Activated B cell treated with CpG ODN at 0.5 μM for 24 hours (primary cell): Measurements from ENCODE around the gene CACNA1B. TPM values are rescaled to one million over a fixed set of nuclear protein-coding genes. Genes with fewer than 3 reads are reported as not detected.

ENCODE experiments used
- ATAC-seq: fragments of 200-7000 bp; cut with Tn5 transposase; one replicate; pipeline ENCODE4 v1.10.0; 2021; ENCODE audit warnings: low read depth, mild to moderate bottlenecking, moderate library complexity
- CTCF ChIA-PET: fragments of 350-600 bp; sonication (Branson Sonifier 250); formaldehyde crosslinking; loops from one replicate; lab custom pipeline; 2021; ENCODE audit warnings: antibody characterized with exemption; lab: Charles Lee
- POLR2A ChIA-PET: fragments of 350-600 bp; sonication (Branson Sonifier 250); formaldehyde crosslinking; loops from one replicate; lab custom pipeline; 2021; ENCODE audit warnings: antibody characterized with exemption; lab: Charles Lee
- DNase-seq: peaks from one replicate; pipeline ENCODE4 v3.0.0; 2022
- H3K27ac Mint-ChIP-seq: one replicate; pipeline ENCODE4 v1.8.0; 2020; ENCODE audit warnings: mixed read lengths
- H3K27me3 Mint-ChIP-seq: one replicate; pipeline ENCODE4 v1.8.0; 2021; ENCODE audit warnings: mixed read lengths
- H3K36me3 Mint-ChIP-seq: one replicate; pipeline ENCODE4 v1.8.0; 2021; ENCODE audit warnings: low read depth, mixed read lengths
- H3K4me1 Mint-ChIP-seq: one replicate; pipeline ENCODE4 v1.8.0; 2021; ENCODE audit warnings: mixed read lengths
- H3K4me3 Mint-ChIP-seq: one replicate; pipeline ENCODE4 v1.8.0; 2020; ENCODE audit warnings: mild to moderate bottlenecking, mixed read lengths
- H3K9me3 Mint-ChIP-seq: one replicate; pipeline ENCODE4 v1.8.0; 2020; ENCODE audit warnings: mixed read lengths
- CTCF ChIP-seq: fragments of 200-600 bp; IDR thresholded peaks from one replicate; pipeline ENCODE4 v1.8.0; 2022; ENCODE audit warnings: antibody characterized with exemption, mild to moderate bottlenecking
- intact Hi-C: fragments of 100-400 bp; cut with micrococcal nuclease; formaldehyde crosslinking; loops from one replicate; pipeline ENCODE4 v1.15.1; 2024
- total RNA-seq: library from RNA; stranded (reverse); gene quantifications from 2 replicates; pipeline ENCODE4 v1.2.3, GENCODE V29; 2022

The CACNA1B gene
- total RNA-seq, 1 donor from 2014 or later, result 1.5 TPM

GRCh38 chr9:138042146-138042545 lies 164.6 kb downstream of the CACNA1B start:
- no peak for TF ChIP-seq CTCF

GRCh38 chr9:138042640-138043039 lies 165.1 kb downstream of the CACNA1B start:
- no peaks in the 10 kb centered on the region for H3K36me3 Mint-ChIP-seq
- H3K4me3 Mint-ChIP-seq, result no peak overlapping the region
- H3K4me1 Mint-ChIP-seq, result no peaks in the 10 kb centered on the region
- intact Hi-C loops, result no loop called here
- no peak for ATAC-seq
- no peak for TF ChIP-seq CTCF
- POLR2A ChIA-PET, result no interaction called here
- H3K27ac Mint-ChIP-seq, result no peak overlapping the region
- peaks cover 13% of the 10 kb centered on the region for H3K27me3 Mint-ChIP-seq
- CTCF ChIA-PET, result no interaction called here
- H3K9me3 Mint-ChIP-seq, result no peaks in the 10 kb centered on the region
- no peak for DNase-seq

More at GRCh38 chr9:138042146-138042545, 164.6 kb downstream of the CACNA1B start:
- Mint-ChIP-seq H3K27me3 (peaks cover 15% of the 10 kb centered on the region), H3K9me3 (no peaks in the 10 kb centered on the region), H3K4me3 (no peak overlapping the region), H3K27ac (no peak overlapping the region), H3K4me1 (no peaks in the 10 kb centered on the region), H3K36me3 (no peaks in the 10 kb centered on the region)
- no peak for DNase-seq
- intact Hi-C loops, result no loop called here
- ChIA-PET POLR2A (no interaction called here), CTCF (no interaction called here)
- ATAC-seq, result no peak

GRCh38 chr9:138043061-138043410 lies 165.5 kb downstream of the CACNA1B start:
- Mint-ChIP-seq H3K27me3 (peaks cover 11% of the 10 kb centered on the region), H3K4me1 (no peaks in the 10 kb centered on the region), H3K36me3 (no peaks in the 10 kb centered on the region), H3K4me3 (no peak overlapping the region), H3K27ac (no peak overlapping the region), H3K9me3 (no peaks in the 10 kb centered on the region)
- ChIA-PET CTCF (no interaction called here), POLR2A (no interaction called here)
- ATAC-seq (no peak), DNase-seq (no peak)
- intact Hi-C loops, result no loop called here
- no peak for TF ChIP-seq CTCF

- no peaks in the 10 kb centered on the region for H3K36me3 Mint-ChIP-seq
- no peak overlapping the region for H3K27ac Mint-ChIP-seq
- H3K27me3 Mint-ChIP-seq, result peaks cover 11% of the 10 kb centered on the region
- ChIA-PET CTCF (no interaction called here), POLR2A (no interaction called here)
- TF ChIP-seq CTCF, result no peak
- peak; percentile 7 for DNase-seq
- no peak overlapping the region for H3K4me3 Mint-ChIP-seq
- intact Hi-C loops, result no loop called here
- no peaks in the 10 kb centered on the region for H3K9me3 Mint-ChIP-seq
- ATAC-seq, result no peak
- H3K4me1 Mint-ChIP-seq, result no peaks in the 10 kb centered on the region
These were observed 166.1 kb downstream of the CACNA1B start for GRCh38 chr9:138043411-138044345.

- H3K4me1 Mint-ChIP-seq, result no peaks in the 10 kb centered on the region
- POLR2A ChIA-PET, result no interaction called here
These were observed 167.2 kb downstream of the CACNA1B start for GRCh38 chr9:138044485-138045383.

More at GRCh38 chr9:138044485-138045383, 167.2 kb downstream of the CACNA1B start:
- intact Hi-C loops, result no loop called here
- Mint-ChIP-seq H3K27ac (no peak overlapping the region), H3K9me3 (no peaks in the 10 kb centered on the region), H3K36me3 (no peaks in the 10 kb centered on the region), H3K27me3 (peaks cover 11% of the 10 kb centered on the region), H3K4me3 (no peak overlapping the region)
- TF ChIP-seq CTCF, result no peak
- no peak for ATAC-seq
- CTCF ChIA-PET, result no interaction called here
- DNase-seq, result peak; percentile 0
